Measurements from ENCODE around the gene VSIG4. TPM values are rescaled to one million over a fixed set of nuclear protein-coding genes. Genes with fewer than 3 reads are reported as not detected.

The VSIG4 gene
- total RNA-seq, 1 donor from 2014 or later: not detected

- H3K27ac Mint-ChIP-seq: no peak overlapping the region
- no peak for DNase-seq (ENCODE audit: low spot score in 2 of 2, unreplicated experiment in 2 of 2)
These were observed 15.1 kb upstream of the VSIG4 start for GRCh38 chrX:66054978-66055377.

GRCh38 chrX:66053414-66053813 lies 13.5 kb upstream of the VSIG4 start:
- no peaks in the 10 kb centered on the region for H3K36me3 Mint-ChIP-seq
- H3K4me3 Mint-ChIP-seq: no peak overlapping the region
- no peak for DNase-seq (ENCODE audit: low spot score in 2 of 2, unreplicated experiment in 2 of 2)
- H3K27ac Mint-ChIP-seq: no peak overlapping the region
- H3K27me3 Mint-ChIP-seq (ENCODE audit: low read depth): no peaks in the 10 kb centered on the region
- peaks cover 14% of the 10 kb centered on the region for H3K9me3 Mint-ChIP-seq
- H3K4me1 Mint-ChIP-seq: no peaks in the 10 kb centered on the region
- TF ChIP-seq, protein P1, sequence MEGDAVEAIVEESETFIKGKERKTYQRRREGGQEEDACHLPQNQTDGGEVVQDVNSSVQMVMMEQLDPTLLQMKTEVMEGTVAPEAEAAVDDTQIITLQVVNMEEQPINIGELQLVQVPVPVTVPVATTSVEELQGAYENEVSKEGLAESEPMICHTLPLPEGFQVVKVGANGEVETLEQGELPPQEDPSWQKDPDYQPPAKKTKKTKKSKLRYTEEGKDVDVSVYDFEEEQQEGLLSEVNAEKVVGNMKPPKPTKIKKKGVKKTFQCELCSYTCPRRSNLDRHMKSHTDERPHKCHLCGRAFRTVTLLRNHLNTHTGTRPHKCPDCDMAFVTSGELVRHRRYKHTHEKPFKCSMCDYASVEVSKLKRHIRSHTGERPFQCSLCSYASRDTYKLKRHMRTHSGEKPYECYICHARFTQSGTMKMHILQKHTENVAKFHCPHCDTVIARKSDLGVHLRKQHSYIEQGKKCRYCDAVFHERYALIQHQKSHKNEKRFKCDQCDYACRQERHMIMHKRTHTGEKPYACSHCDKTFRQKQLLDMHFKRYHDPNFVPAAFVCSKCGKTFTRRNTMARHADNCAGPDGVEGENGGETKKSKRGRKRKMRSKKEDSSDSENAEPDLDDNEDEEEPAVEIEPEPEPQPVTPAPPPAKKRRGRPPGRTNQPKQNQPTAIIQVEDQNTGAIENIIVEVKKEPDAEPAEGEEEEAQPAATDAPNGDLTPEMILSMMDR (IDR thresholded peaks at IDR 0.05; ENCODE audit: unreplicated experiment): no peak

More at GRCh38 chrX:66054978-66055377, 15.1 kb upstream of the VSIG4 start:
- TF ChIP-seq, protein P1 (IDR thresholded peaks at IDR 0.05; ENCODE audit: unreplicated experiment): no peak
- Mint-ChIP-seq H3K27me3 (ENCODE audit: low read depth) (no peaks in the 10 kb centered on the region), H3K4me3 (no peak overlapping the region), H3K4me1 (no peaks in the 10 kb centered on the region), H3K9me3 (peaks cover 14% of the 10 kb centered on the region), H3K36me3 (no peaks in the 10 kb centered on the region)

- Mint-ChIP-seq H3K27ac (no peak overlapping the region), H3K36me3 (no peaks in the 10 kb centered on the region), H3K4me3 (no peak overlapping the region), H3K9me3 (peaks cover 9% of the 10 kb centered on the region), H3K27me3 (ENCODE audit: low read depth) (no peaks in the 10 kb centered on the region), H3K4me1 (no peaks in the 10 kb centered on the region)
- no peak for DNase-seq (ENCODE audit: low spot score in 2 of 2, unreplicated experiment in 2 of 2)
- TF ChIP-seq, protein P1 (IDR thresholded peaks at IDR 0.05; ENCODE audit: unreplicated experiment): no peak
These were observed 12.1 kb upstream of the VSIG4 start for GRCh38 chrX:66051980-66052379.

DNA sequence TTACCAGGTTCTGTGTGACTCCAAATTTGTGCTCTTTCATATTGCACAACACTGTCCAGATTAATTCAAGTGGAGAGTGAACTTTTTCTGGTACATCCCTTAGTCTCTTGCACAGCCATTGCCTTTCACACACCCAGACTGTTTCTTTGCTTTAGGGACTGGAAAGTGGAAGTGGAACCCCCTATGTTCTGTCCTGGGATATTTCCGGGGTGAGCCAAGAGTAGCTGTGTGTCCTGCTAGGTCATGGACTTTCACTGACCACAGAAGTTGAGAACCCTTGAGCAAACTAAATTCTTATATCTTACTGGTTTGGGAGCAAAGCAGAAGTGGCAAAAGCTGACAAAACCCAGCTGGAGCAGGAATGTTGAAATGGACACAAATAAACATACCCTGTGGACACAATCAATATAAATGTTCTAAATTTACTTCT lies 10.3 kb upstream of the VSIG4 start:
- peaks cover 14% of the 10 kb centered on the region for H3K9me3 Mint-ChIP-seq
- H3K27ac Mint-ChIP-seq: no peak overlapping the region
- TF ChIP-seq, protein P1 (IDR thresholded peaks at IDR 0.05; ENCODE audit: unreplicated experiment): no peak
- no peaks in the 10 kb centered on the region for H3K4me1 Mint-ChIP-seq
- H3K4me3 Mint-ChIP-seq: no peak overlapping the region
- no peaks in the 10 kb centered on the region for H3K36me3 Mint-ChIP-seq
- no peaks in the 10 kb centered on the region for H3K27me3 Mint-ChIP-seq (ENCODE audit: low read depth)
- DNase-seq (ENCODE audit: low spot score in 2 of 2, unreplicated experiment in 2 of 2): no peak

- no peak for DNase-seq (ENCODE audit: low spot score in 2 of 2, unreplicated experiment in 2 of 2)
- H3K27me3 Mint-ChIP-seq (ENCODE audit: low read depth): no peaks in the 10 kb centered on the region
- no peak overlapping the region for H3K27ac Mint-ChIP-seq
- TF ChIP-seq, protein P1 (IDR thresholded peaks at IDR 0.05; ENCODE audit: unreplicated experiment): no peak
- H3K9me3 Mint-ChIP-seq: peaks cover 14% of the 10 kb centered on the region
- H3K4me3 Mint-ChIP-seq: no peak overlapping the region
- H3K4me1 Mint-ChIP-seq: no peaks in the 10 kb centered on the region
- no peaks in the 10 kb centered on the region for H3K36me3 Mint-ChIP-seq
These were observed 9.2 kb upstream of the VSIG4 start for GRCh38 chrX:66049056-66049455.
